Tongue (tissue), 2 donors: ENCODE data around the gene MTMR10. TPM values are rescaled to one million over a fixed set of nuclear protein-coding genes. Genes with fewer than 3 reads are reported as not detected.
A peak's percentile ranks its signal among the peaks of the same experiment; 100 is the strongest.

Source experiments
- DNase-seq: peaks from one replicate; pipeline ENCODE4 v3.0.0-alpha.2; 2015
- total RNA-seq: library from RNA; depleted of rRNA; stranded (reverse); fragments of >200 nt; gene quantifications from one replicate; pipeline ENCODE4 v1.2.3, GENCODE V29; 2014

Gene MTMR10
- total RNA-seq, 1 donor from 2014 or later: 41.5 TPM

- no peak for DNase-seq
These were observed 35.0 kb downstream of the MTMR10 start for GRCh38 chr15:30956216-30957124.

GRCh38 chr15:30954674-30955073 is 36.8 kb downstream of the MTMR10 start:
- no peak for DNase-seq

GRCh38 chr15:30953731-30954378 is 37.6 kb downstream of the MTMR10 start:
- no peak for DNase-seq

GRCh38 chr15:30953183-30953582 is 38.2 kb downstream of the MTMR10 start:
- no peak for DNase-seq

- DNase-seq: no peak
These were observed 47.6 kb downstream of the MTMR10 start for GRCh38 chr15:30943654-30944335.

- DNase-seq: no peak
These were observed 49.9 kb downstream of the MTMR10 start for GRCh38 chr15:30941520-30941919.

GRCh38 chr15:30940359-30940758 is 51.1 kb downstream of the MTMR10 start:
- no peak for DNase-seq

- no peak for DNase-seq
These were observed 52.3 kb downstream of the MTMR10 start for GRCh38 chr15:30939161-30939560.

GRCh38 chr15:30933293-30933692 is 58.1 kb downstream of the MTMR10 start:
- no peak for DNase-seq

GRCh38 chr15:30930422-30930821 is 61.0 kb downstream of the MTMR10 start:
- DNase-seq: no peak

GRCh38 chr15:30929982-30930381 is 61.4 kb downstream of the MTMR10 start:
- no peak for DNase-seq

GRCh38 chr15:30929064-30929669 is 62.3 kb downstream of the MTMR10 start:
- no peak for DNase-seq

GRCh38 chr15:30928076-30928475 is 63.4 kb downstream of the MTMR10 start:
- no peak for DNase-seq

- no peak for DNase-seq
These were observed 64.2 kb downstream of the MTMR10 start for GRCh38 chr15:30927148-30927761.

GRCh38 chr15:30926161-30926560 is 65.3 kb downstream of the MTMR10 start:
- DNase-seq: no peak

GRCh38 chr15:30925686-30926085 is 65.7 kb downstream of the MTMR10 start:
- no peak for DNase-seq

GRCh38 chr15:30924353-30924752 is 67.1 kb downstream of the MTMR10 start:
- DNase-seq: no peak

GRCh38 chr15:30923429-30923828 is 68.0 kb downstream of the MTMR10 start:
- no peak for DNase-seq

- DNase-seq: peak; percentile 56
These were observed 68.7 kb downstream of the MTMR10 start for GRCh38 chr15:30922480-30923311.

GRCh38 chr15:30921781-30922479 is 69.5 kb downstream of the MTMR10 start:
- DNase-seq: peak; percentile 51

GRCh38 chr15:30921106-30921505 is 70.3 kb downstream of the MTMR10 start:
- DNase-seq: no peak
